GM12878 (cell line): ENCODE measurements around the gene GLMP. TPM values are rescaled to one million over a fixed set of nuclear protein-coding genes. Genes with fewer than 3 reads are reported as not detected.

Experiments
- ATAC-seq: fragments of 200-7000 bp; cut with Tn5 transposase; 3 replicates; pipeline ENCODE4 v1.9.1; 2020; ENCODE audit warnings: mild to moderate bottlenecking, moderate library complexity
- BruUV-seq: library from RNA; stranded (reverse); fragments of 400-500 nt; replicated peaks from 2 replicates; lab custom pipeline; 2021; lab: Mats Ljungman, UMichigan
- CTCF ChIA-PET: fragments of 300-600 bp; sonication (Branson Sonifier 250); formaldehyde crosslinking; extraction: SDS; loops from one replicate; lab custom pipeline; 2021; ENCODE audit warnings: inconsistent platforms; lab: Yijun Ruan, JAX
- POLR2A ChIA-PET: fragments of 350-600 bp; formaldehyde crosslinking; extraction: SDS; loops from one replicate; lab custom pipeline; 2021; ENCODE audit warnings: inconsistent platforms; lab: Charles Lee
- RAD21 ChIA-PET: fragments of 300-600 bp; sonication (Branson Sonifier 250); formaldehyde crosslinking; loops from one replicate; lab custom pipeline; 2023; ENCODE audit warnings: antibody characterized with exemption; ENCODE audit not compliant: unreplicated experiment; lab: Charles Lee
- SMC1A ChIA-PET: fragments of 300-600 bp; sonication (Branson Sonifier 250); formaldehyde crosslinking; loops from one replicate; lab custom pipeline; 2023; ENCODE audit not compliant: unreplicated experiment, uncharacterized antibody; lab: Charles Lee
- DNase-seq: peaks from one replicate; pipeline ENCODE4 v3.0.0-alpha.2; 2011; ENCODE audit warnings: low read depth, low spot score
- FAIRE-seq: peaks from 3 replicates; lab custom pipeline; 2011; peaks lifted over from hg19 to GRCh38; lab: Jason Lieb, UNC
- H2AFZ ChIP-seq: 2 replicates; pipeline ENCODE4 v1.6.0; 2011; ENCODE audit warnings: low read depth, low read length, control low read depth; ENCODE audit not compliant: control insufficient read depth
- H3K27ac ChIP-seq: 2 replicates; pipeline ENCODE4 v1.5.1; 2011; ENCODE audit warnings: control low read depth; ENCODE audit not compliant: control insufficient read depth, insufficient read depth
- H3K27me3 ChIP-seq, 2 experiments: replicated peaks in 1 of 2; 2 replicates each; pipeline versions ENCODE4 v1.6.0 to v1.6.1; 2011; ENCODE audit warnings: low read length in 1 of 2; ENCODE audit not compliant: control insufficient read depth in 2 of 2, insufficient read depth in 2 of 2
- H3K36me3 ChIP-seq, 2 experiments: 2 replicates each; pipeline ENCODE4 v1.5.1; 2011; ENCODE audit warnings: low read length in 1 of 2; ENCODE audit not compliant: control insufficient read depth in 2 of 2, insufficient read depth in 2 of 2
- H3K4me1 ChIP-seq: 2 replicates; pipeline ENCODE4 v1.6.1; 2011; ENCODE audit warnings: mild to moderate bottlenecking, low read length, moderate library complexity, mixed read lengths; ENCODE audit not compliant: control insufficient read depth, insufficient read depth
- H3K4me2 ChIP-seq: 2 replicates; pipeline ENCODE4 v1.6.0; 2011; ENCODE audit warnings: control low read depth; ENCODE audit not compliant: control insufficient read depth, insufficient read depth
- H3K4me3 ChIP-seq: fragments of 200-600 bp; sonication (generic); 2 replicates; pipeline ENCODE4 v1.5.1; 2016
- H3K79me2 ChIP-seq: 2 replicates; pipeline ENCODE4 v1.6.0; 2011; ENCODE audit warnings: low read length; ENCODE audit not compliant: control insufficient read depth, insufficient read depth
- H3K9ac ChIP-seq: 2 replicates; pipeline ENCODE4 v1.8.0; 2011; ENCODE audit warnings: low read length, control low read depth, mixed read lengths; ENCODE audit not compliant: control insufficient read depth, insufficient read depth
- H3K9me3 ChIP-seq: replicated peaks from 3 replicates; pipeline ENCODE4 v1.5.1; 2011; ENCODE audit warnings: mild to moderate bottlenecking, low read length; ENCODE audit not compliant: control insufficient read depth, insufficient read depth
- H4K20me1 ChIP-seq: 2 replicates; pipeline ENCODE4 v1.6.0; 2011; ENCODE audit not compliant: control insufficient read depth, insufficient read depth
- CEBPB ChIP-seq, 2 experiments: fragments of 150-350 bp in 1 of 2; IDR thresholded peaks; 2 replicates each; pipeline ENCODE4 v1.6.1; 2012 to 2014; ENCODE audit warnings: low read depth in 2 of 2, low read length in 2 of 2, borderline replicate concordance in 1 of 2, inconsistent platforms in 1 of 2
- E2F8 ChIP-seq: fragments of 450-650 bp; IDR thresholded peaks from 2 replicates; pipeline ENCODE4 v1.6.1; 2018; ENCODE audit warnings: mild to moderate bottlenecking, low read depth, moderate library complexity; ENCODE audit not compliant: partially characterized antibody
- EED ChIP-seq: sonication (generic); IDR thresholded peaks from 2 replicates; pipeline ENCODE4 v1.6.1; 2016; ENCODE audit warnings: antibody characterized with exemption, low read depth
- HDAC2 ChIP-seq: fragments of 200-600 bp; sonication (generic); IDR thresholded peaks from 2 replicates; pipeline ENCODE4 v1.6.1; 2017
- NR2C1 ChIP-seq: fragments of 450-650 bp; IDR thresholded peaks from 2 replicates; pipeline ENCODE4 v1.6.1; 2017; ENCODE audit warnings: antibody characterized with exemption, mild to moderate bottlenecking, moderate library complexity
- POLR2AphosphoS2 ChIP-seq: IDR thresholded peaks from 2 replicates; pipeline ENCODE4 v1.6.1; 2011; ENCODE audit warnings: low read depth, mild to moderate bottlenecking, low read length, improper control_type of control experiment, moderate library complexity
- RAD51 ChIP-seq: fragments of 450-650 bp; IDR thresholded peaks from 2 replicates; pipeline ENCODE4 v1.6.1; 2016; ENCODE audit warnings: moderate library complexity, mild to moderate bottlenecking, inconsistent platforms
- SREBF1 ChIP-seq: IDR thresholded peaks from 2 replicates; pipeline ENCODE4 v1.6.1; 2012; ENCODE audit warnings: mild to moderate bottlenecking, low read length
- STAT1 ChIP-seq: fragments of 450-650 bp; conservative IDR thresholded peaks from 2 replicates; pipeline ENCODE4 v1.6.1; 2014; ENCODE audit warnings: antibody characterized with exemption, mild to moderate bottlenecking
- TAF1 ChIP-seq: IDR thresholded peaks from 2 replicates; pipeline ENCODE4 v1.6.1; 2011; ENCODE audit warnings: mild to moderate bottlenecking, low read depth, low read length, borderline replicate concordance
- WGBS: methylation state at CpG from one replicate; pipeline ENCODE4 v1.1.6; 2016; ENCODE audit warnings: low lambda C conversion rate; ENCODE audit not compliant: insufficient replicate concordance, insufficient coverage; ENCODE audit errors: missing lambda C conversion rate; 5-methylcytosine and 5-hydroxymethylcytosine counted together
- in situ Hi-C: fragments of 300-500 bp; cut with MboI; formaldehyde crosslinking; loops from 9 replicates; pipeline ENCODE4 v1.14.3; 2018; ENCODE audit warnings: mixed read lengths
- intact Hi-C: fragments of 100-400 bp; cut with micrococcal nuclease; formaldehyde crosslinking; loops from one replicate; pipeline ENCODE4 v1.14.2; 2022; ENCODE audit not compliant: unreplicated experiment
- polyA plus RNA-seq, 11 experiments: library from polyadenylated mRNA; depleted of rRNA in 4 of 11; unstranded in 6 of 11; stranded (reverse) in 5 of 11; fragments of >200 nt; fragmentation: Nextera tagmentation in 4 of 11; fragmentation: Illumina TruSeq in 1 of 11; extraction: Ambion mirVana in 4 of 11; extraction: Trizol in 1 of 11; gene quantifications; 1 replicate in 1 of 11; 2 replicates in 10 of 11; pipeline versions ENCODE4 v1.2.1 to v1.2.3, GENCODE V29; 2011 to 2016; ENCODE audit warnings: inconsistent platforms in 2 of 11, missing spikeins in 2 of 11, low read depth in 1 of 11
- total RNA-seq, 4 experiments: library from RNA; depleted of rRNA in 3 of 4; stranded (reverse); fragments of >200 nt in 3 of 4; fragmentation: Illumina TruSeq in 1 of 4; extraction: Trizol in 1 of 4; gene quantifications; 2 replicates each; pipeline versions ENCODE4 v1.2.1 to v1.2.3, GENCODE V29; 2013 to 2021
- TF ChIP-seq, protein P1 (sequence below): fragments of 450-650 bp; formaldehyde crosslinking; IDR thresholded peaks from 2 replicates; pipeline ENCODE4 v1.5.0; 2022; ENCODE audit warnings: mild to moderate bottlenecking, missing genetic modification characterization
- TF ChIP-seq, protein P2 (sequence below): IDR thresholded peaks from 2 replicates; pipeline ENCODE4 v1.6.1; 2012; ENCODE audit warnings: low read depth, low read length, improper control_type of control experiment
- TF ChIP-seq, protein P3 (sequence below): IDR thresholded peaks from 2 replicates; pipeline ENCODE4 v1.6.1; 2011; ENCODE audit warnings: mild to moderate bottlenecking, low read depth, low read length, moderate library complexity; ENCODE audit not compliant: insufficient replicate concordance

GLMP gene
- total and polyA plus RNA-seq, 10 of the 15 experiments (the other 5 are each of a cell fraction or from before 2014, with no cell fraction given), result 4.4 to 30.0 (median 19.5) TPM

DNA sequence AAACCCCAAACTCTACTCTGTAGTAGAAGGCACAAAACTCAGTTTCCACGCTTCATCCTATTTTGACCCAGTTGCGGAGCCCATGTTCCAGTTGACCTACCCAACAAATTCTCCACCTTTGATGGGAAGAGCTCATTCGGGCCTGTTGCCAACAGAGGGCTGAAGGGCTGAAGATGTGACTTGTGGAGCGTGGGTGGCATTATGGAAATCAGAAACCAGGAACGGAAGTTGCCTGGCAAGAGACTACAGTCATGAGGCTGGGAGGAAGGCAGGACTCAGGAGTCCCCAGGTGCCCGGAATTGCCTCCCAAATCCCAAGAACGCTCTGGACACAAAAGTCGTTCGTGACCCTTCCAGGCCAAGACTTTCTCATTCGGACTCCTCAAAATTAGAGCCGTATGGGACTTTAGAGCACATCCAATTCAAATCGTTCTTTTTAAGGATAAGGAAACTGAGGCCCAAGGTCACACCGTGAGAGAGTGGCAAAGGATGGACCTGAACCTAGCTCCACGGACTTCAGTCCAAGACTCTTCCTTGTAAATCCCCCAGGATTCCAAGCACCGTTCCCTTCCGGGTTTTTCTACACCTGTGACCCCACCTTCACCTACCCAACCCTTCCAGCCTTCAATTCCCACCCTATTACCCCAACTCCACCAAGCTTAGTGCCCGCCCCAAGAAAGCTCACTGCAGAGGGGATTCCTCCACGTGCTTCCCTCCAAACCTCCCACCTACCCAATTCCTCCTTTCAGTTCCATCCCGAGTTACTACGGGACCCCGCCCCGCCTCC lies 13.6 kb downstream of the GLMP start:
- H2AFZ ChIP-seq, result peak overlapping the region; percentile 13
- peak; percentile 11 for ATAC-seq
- in situ Hi-C loops, result no loop called here
- peak overlapping the region; percentile 86 for H3K27ac ChIP-seq
- intact Hi-C loops, result loop anchor here (10.0 kb wide), 1 partner anchor 187 kb away; no protein-coding TSS in a partner anchor
- BruUV-seq, result TSS peak; percentile 70
- ChIA-PET POLR2A (interaction anchor here (0.6 to 2.8 kb wide), 16 partner anchors 9 to 424 kb away, joined by 3 to 13 read pairs (median 4); partner anchors contain the start of genes CCT3, PMF1, SLC25A44 and TSACC), SMC1A (interaction anchor here (0.5 to 4.7 kb wide), 25 partner anchors 8 to 421 kb away, joined by 3 to 39 read pairs (median 4); partner anchors contain the start of gene PMF1), CTCF (interaction anchor here (0.6 to 7.1 kb wide), 22 partner anchors 9 to 399 kb away, joined by 3 to 58 read pairs (median 4); partner anchors contain the start of genes CCT3, GLMP, SLC25A44 and TSACC), RAD21 (interaction anchor here (1.0 to 2.6 kb wide), 12 partner anchors 37 to 175 kb away, joined by 3 to 16 read pairs (median 4); no protein-coding TSS in a partner anchor)
- H3K27me3 ChIP-seq, result no peaks in the 10 kb centered on the region
- peak overlapping the region; percentile 89 for H3K9ac ChIP-seq
- no peak for DNase-seq
- no peak for FAIRE-seq
- peaks cover 15% of the 10 kb centered on the region; the same call in 1 of the 2 replicates for H3K4me1 ChIP-seq
- H3K4me3 ChIP-seq, result peak overlapping the region; percentile 94
- H3K36me3 ChIP-seq, result peaks cover 7 to 25% of the 10 kb centered on the region in 2 experiments
- H3K9me3 ChIP-seq, result no peaks in the 10 kb centered on the region
- no peaks in the 10 kb centered on the region for H4K20me1 ChIP-seq
- H3K4me2 ChIP-seq, result peak overlapping the region; percentile 74
- H3K79me2 ChIP-seq, result peaks cover 52% of the 10 kb centered on the region
- under 1% methylated on average over 19 of the region's 22 CpGs for WGBS
- TF ChIP-seq, protein P1, sequence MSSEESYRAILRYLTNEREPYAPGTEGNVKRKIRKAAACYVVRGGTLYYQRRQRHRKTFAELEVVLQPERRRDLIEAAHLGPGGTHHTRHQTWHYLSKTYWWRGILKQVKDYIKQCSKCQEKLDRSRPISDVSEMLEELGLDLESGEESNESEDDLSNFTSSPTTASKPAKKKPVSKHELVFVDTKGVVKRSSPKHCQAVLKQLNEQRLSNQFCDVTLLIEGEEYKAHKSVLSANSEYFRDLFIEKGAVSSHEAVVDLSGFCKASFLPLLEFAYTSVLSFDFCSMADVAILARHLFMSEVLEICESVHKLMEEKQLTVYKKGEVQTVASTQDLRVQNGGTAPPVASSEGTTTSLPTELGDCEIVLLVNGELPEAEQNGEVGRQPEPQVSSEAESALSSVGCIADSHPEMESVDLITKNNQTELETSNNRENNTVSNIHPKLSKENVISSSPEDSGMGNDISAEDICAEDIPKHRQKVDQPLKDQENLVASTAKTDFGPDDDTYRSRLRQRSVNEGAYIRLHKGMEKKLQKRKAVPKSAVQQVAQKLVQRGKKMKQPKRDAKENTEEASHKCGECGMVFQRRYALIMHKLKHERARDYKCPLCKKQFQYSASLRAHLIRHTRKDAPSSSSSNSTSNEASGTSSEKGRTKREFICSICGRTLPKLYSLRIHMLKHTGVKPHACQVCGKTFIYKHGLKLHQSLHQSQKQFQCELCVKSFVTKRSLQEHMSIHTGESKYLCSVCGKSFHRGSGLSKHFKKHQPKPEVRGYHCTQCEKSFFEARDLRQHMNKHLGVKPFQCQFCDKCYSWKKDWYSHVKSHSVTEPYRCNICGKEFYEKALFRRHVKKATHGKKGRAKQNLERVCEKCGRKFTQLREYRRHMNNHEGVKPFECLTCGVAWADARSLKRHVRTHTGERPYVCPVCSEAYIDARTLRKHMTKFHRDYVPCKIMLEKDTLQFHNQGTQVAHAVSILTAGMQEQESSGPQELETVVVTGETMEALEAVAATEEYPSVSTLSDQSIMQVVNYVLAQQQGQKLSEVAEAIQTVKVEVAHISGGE (CRISPR knock-in tag), result no peak
- no peak for TF ChIP-seq E2F8
- no peak for TF ChIP-seq HDAC2
- no peak for TF ChIP-seq POLR2AphosphoS2
- no peak; the same call in 1 of the 2 replicates for TF ChIP-seq RAD51
- TF ChIP-seq, protein P2, sequence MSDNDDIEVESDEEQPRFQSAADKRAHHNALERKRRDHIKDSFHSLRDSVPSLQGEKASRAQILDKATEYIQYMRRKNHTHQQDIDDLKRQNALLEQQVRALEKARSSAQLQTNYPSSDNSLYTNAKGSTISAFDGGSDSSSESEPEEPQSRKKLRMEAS, result no peak; the same call in 1 of the 2 replicates
- TF ChIP-seq CEBPB (IDR thresholded peaks at IDR 0.05; ENCODE audit: borderline replicate concordance in 1 of 2, low read depth in 2 of 2, low read length in 2 of 2), result no peak
- TF ChIP-seq SREBF1, result no peak
- no peak for TF ChIP-seq STAT1
- TF ChIP-seq, protein P3, sequence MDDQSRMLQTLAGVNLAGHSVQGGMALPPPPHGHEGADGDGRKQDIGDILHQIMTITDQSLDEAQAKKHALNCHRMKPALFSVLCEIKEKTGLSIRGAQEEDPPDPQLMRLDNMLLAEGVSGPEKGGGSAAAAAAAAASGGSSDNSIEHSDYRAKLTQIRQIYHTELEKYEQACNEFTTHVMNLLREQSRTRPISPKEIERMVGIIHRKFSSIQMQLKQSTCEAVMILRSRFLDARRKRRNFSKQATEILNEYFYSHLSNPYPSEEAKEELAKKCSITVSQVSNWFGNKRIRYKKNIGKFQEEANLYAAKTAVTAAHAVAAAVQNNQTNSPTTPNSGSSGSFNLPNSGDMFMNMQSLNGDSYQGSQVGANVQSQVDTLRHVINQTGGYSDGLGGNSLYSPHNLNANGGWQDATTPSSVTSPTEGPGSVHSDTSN, result no peak
- 0 out of 2 replicates have a peak, but pooled peaks have one; percentile 7 for TF ChIP-seq NR2C1
- peak; percentile 16; the same call in 1 of the 2 replicates for TF ChIP-seq TAF1
- TF ChIP-seq EED, result no peak; the same call in 1 of the 2 replicates
